Mononuclear cell (primary cell): ENCODE data around the gene PWWP2B. TPM values are rescaled to one million over a fixed set of nuclear protein-coding genes. Genes with fewer than 3 reads are reported as not detected.
"Not testable (repeated sequence)": the region's sequence is repeated elsewhere in the genome, so short reads cannot be mapped to it uniquely, and the experiment has no call there.

ENCODE experiments used
- H3K27me3 ChIP-seq: 2 replicates; pipeline ENCODE4 v1.6.0; 2011; ENCODE audit warnings: low read length, control low read depth; ENCODE audit not compliant: insufficient read depth
- H3K4me1 ChIP-seq: 2 replicates; pipeline ENCODE4 v1.5.1; 2011; ENCODE audit warnings: mild to moderate bottlenecking, low read length, control low read depth; ENCODE audit not compliant: insufficient read depth
- H3K4me3 ChIP-seq: 2 replicates; pipeline ENCODE4 v1.5.1; 2011; ENCODE audit warnings: mild to moderate bottlenecking, low read length, moderate library complexity
- H3K9me3 ChIP-seq: 2 replicates; pipeline ENCODE4 v1.5.1; 2011; ENCODE audit warnings: low read depth, mild to moderate bottlenecking, control low read depth, low read length
- total RNA-seq: library from RNA; depleted of rRNA; stranded (reverse); fragments of >200 nt; gene quantifications from one replicate; pipeline ENCODE4 v1.2.3, GENCODE V29; 2012

Gene PWWP2B
- total RNA-seq, 1 donor: 17.9 TPM

GRCh38 chr10:132383101-132383500 is 13.9 kb upstream of the PWWP2B start:
- H3K9me3 ChIP-seq: no peaks in the 10 kb centered on the region
- no peaks in the 10 kb centered on the region for H3K27me3 ChIP-seq
- H3K4me3 ChIP-seq: no peak overlapping the region
- peaks cover 34% of the 10 kb centered on the region for H3K4me1 ChIP-seq

DNA sequence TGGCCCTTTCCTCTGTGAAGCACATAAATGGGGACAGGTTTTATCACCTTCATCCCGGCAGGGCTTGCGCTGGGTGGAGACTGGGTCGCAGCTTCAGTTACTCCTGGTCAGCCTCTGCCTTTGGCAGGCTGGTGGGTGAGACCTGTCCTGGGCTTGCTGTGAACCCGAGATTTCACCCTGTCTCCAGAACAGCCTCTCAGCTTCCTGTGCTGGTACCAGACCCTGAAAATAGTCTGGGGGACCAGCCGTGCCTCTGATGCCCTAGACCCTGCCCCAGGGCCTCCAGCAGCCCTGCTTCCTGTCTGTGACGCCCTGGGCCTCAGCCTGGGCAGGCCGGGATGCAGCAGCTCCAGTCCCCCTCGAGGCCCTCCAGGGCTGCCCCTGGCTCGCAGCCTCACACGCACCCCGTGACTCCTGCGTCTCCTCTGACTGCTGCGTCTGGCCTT is 13.2 kb upstream of the PWWP2B start:
- Histone ChIP-seq H3K27me3 (no peaks in the 10 kb centered on the region), H3K4me3 (no peak overlapping the region), H3K9me3 (no peaks in the 10 kb centered on the region), H3K4me1 (peaks cover 34% of the 10 kb centered on the region)

DNA sequence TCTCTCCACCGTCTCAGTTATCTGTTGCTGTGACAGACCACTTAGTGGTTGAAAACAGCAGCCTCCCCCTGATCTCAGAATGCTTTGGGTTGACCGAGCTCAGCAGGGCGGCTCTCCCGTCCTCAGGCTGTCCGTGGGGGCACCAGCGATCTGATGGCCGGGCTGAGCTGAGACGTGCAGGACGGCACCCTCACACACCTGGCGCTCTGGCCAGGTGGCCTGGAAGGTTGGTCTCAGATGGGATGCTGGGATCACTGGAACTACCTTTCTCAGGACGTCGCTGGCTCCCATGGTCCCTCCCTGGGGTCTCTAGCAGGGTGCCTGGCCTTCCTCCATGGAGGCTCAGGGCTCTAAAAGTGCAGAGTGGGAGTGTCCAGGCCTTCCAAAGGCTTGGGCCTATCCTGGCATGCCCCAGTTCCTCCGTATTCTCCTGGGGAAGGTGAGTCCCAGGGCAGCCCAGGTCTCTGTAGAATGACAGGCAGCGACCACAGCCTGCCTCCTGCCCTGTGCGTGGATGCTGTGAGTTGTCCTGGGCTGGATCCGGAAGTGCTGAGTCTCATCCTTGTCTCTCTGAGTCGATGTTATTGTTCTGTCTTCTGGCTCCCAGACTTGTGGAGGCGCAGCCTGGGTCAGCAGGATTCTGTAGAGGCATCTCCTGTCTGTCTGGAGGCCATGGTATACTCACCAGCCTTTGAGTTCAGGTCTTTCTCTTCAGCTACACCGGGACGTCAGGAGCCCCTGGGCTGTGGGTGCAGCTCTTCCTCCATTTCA is 12.2 kb upstream of the PWWP2B start:
- Histone ChIP-seq H3K27me3 (no peaks in the 10 kb centered on the region), H3K4me1 (peaks cover 39% of the 10 kb centered on the region), H3K4me3 (no peak overlapping the region), H3K9me3 (no peaks in the 10 kb centered on the region)

DNA sequence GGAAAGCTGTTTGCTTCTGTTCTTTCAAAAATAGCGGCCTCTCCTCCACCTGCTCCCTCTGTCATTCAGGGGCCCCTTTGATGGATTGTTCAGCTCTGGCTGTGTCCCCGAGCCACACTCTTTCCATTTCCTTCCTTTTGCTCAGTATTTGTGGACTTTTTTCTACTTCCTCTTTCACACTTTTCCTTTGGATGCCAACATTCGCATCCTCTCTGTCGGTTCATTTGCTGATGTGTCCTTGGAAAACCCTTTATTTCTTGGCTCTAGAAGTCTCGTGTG is 11.7 kb upstream of the PWWP2B start:
- H3K9me3 ChIP-seq: no peaks in the 10 kb centered on the region
- H3K27me3 ChIP-seq: no peaks in the 10 kb centered on the region
- peaks cover 39% of the 10 kb centered on the region for H3K4me1 ChIP-seq
- no peak overlapping the region for H3K4me3 ChIP-seq

DNA sequence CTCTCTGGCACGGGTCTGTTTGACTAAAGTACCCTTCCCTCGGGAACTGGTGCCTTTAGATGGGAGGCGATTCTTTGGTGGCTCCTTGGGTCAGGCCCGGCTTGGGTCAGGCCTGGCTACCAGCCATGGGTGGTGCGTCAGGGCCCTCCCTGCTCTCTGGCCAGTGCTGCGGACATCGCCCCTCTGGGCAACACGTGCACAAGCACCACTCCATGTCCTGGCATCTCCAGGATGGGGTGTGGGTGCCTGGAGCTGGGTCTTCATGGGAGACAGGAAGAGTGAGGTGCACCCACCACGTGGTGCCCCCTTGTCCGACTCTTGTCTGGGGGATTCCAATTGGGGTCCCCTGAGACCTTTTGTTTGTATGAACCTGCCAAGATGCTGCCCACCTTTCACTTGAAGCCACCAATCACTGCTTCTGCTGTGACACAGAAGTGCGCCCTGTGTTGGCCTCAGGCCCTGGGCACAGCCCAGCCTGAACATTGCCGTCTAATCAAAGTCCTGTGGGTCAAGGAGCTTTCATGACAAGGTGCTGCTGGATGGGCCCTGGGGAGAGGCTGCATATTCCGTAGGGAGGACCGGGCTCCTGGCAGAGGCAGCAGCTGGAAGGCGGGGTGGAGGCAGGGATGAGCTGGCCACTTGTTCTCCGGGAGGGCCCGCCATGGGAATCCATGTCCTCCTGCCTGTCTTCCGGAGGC is 11.1 kb upstream of the PWWP2B start:
- Histone ChIP-seq H3K9me3 (no peaks in the 10 kb centered on the region), H3K4me3 (no peak overlapping the region), H3K27me3 (no peaks in the 10 kb centered on the region), H3K4me1 (peaks cover 39% of the 10 kb centered on the region)

GRCh38 chr10:132386419-132386831 is 10.6 kb upstream of the PWWP2B start:
- Histone ChIP-seq H3K4me3 (no peak overlapping the region), H3K9me3 (no peaks in the 10 kb centered on the region), H3K27me3 (no peaks in the 10 kb centered on the region), H3K4me1 (peaks cover 34% of the 10 kb centered on the region)

GRCh38 chr10:132386896-132387295 is 10.1 kb upstream of the PWWP2B start:
- peaks cover 30% of the 10 kb centered on the region for H3K4me1 ChIP-seq
- H3K9me3 ChIP-seq, H3K4me3 ChIP-seq, H3K27me3 ChIP-seq: not testable (repeated sequence)

DNA sequence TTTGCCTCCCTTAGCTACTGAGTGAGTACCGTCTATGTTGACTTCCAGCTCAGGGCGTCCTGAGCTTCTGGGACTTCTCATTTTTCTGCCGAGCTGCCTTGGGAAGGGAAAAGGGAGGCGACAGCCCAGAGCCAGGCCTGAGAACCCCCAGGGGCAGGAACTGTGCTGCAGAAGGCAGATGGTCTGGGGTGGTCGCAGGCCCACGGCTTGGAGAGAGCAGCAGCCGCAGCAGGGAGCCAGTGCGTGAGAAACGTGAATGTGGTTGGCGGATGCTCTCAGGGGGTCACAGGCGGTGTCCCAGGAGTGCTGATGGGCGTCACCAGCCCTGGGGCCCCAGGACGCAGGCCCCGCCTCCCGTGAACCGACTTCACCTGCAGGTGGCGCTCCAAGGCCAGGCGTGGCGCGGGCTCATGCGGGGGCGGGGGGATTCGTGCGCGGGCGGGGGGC is 9.2 kb upstream of the PWWP2B start:
- no peaks in the 10 kb centered on the region for H3K27me3 ChIP-seq
- peaks cover 21% of the 10 kb centered on the region for H3K4me1 ChIP-seq
- no peak overlapping the region for H3K4me3 ChIP-seq
- no peaks in the 10 kb centered on the region for H3K9me3 ChIP-seq

- peaks cover 19% of the 10 kb centered on the region for H3K4me1 ChIP-seq
- H3K9me3 ChIP-seq: no peaks in the 10 kb centered on the region
- H3K4me3 ChIP-seq: no peak overlapping the region
- H3K27me3 ChIP-seq: no peaks in the 10 kb centered on the region
Measured at GRCh38 chr10:132388891-132389432, 8.0 kb upstream of the PWWP2B start.

DNA sequence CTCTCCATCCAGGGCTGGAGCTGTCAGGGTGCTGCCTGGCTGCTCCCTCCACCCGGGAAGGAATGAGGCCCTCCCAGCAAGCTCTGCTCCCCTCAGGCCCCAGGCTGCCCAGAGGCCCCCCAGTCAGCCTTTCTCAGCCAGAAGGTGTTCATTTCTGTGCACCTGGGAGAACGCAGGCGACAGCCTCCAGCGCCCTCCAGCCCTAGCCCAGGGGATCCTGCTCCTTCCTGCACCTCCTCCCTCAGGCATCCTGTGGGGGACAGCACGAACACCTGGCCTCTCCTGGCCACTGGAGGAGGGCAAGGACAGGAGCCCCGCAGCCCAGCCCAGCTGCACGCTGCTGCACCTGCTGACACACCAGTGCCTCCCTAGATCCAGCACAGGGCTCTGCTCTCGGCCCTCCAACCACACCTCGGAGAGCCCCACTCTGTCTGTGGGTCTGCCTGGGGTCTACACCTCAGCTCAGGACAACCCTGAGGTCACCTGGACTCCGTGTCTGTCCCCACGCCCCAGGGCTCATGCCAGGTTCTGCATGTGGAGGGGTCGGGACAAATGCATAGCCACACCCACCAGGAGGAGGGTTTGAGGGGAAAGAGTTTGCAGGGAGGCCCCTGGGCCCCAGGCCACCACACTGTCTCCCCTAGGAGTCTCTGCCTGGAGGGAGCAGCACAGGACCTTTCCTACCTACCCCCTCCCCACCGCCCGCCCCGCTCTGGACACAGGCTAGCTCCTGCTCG is 7.4 kb upstream of the PWWP2B start:
- H3K27me3 ChIP-seq: no peaks in the 10 kb centered on the region
- no peak overlapping the region for H3K4me3 ChIP-seq
- peaks cover 25% of the 10 kb centered on the region for H3K4me1 ChIP-seq
- no peaks in the 10 kb centered on the region for H3K9me3 ChIP-seq

DNA sequence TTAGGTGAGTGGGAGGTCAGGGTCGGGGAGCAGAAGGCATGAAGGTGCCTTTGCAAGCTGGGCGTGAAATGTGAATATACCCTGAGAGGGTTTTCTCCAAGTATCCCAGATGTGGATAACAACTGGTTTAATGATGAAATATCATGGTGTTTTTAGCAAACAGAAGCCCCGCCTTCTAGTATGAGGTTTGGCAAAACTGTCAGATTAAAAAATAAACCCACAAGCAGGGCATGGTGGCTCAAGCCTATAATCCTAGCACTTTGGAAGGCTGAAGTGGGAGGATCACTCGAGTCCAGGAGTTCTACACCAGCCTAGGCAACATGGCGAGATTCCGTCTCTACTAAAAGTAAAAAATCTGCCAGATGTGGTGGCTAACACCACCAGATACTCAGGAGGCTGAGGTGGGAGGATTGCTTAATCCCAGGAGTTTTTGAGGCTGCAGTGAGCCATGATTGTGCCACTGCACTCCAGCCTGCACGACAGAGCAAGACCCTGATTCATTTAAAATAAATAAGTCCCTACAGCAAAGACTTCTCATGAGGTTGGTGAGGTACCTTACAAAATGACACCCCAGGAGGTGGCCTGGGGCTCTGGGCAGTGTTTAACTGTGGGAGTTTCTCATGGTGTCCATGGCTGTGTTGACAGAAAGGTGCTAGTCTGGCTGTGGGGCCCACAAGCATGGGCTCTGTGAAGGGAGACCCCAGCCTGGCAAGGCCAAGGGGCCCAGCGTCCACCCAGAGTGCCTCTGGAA is 6.7 kb upstream of the PWWP2B start:
- Histone ChIP-seq H3K4me1 (peaks cover 32% of the 10 kb centered on the region), H3K4me3 (no peak overlapping the region), H3K27me3 (no peaks in the 10 kb centered on the region), H3K9me3 (no peaks in the 10 kb centered on the region)

DNA sequence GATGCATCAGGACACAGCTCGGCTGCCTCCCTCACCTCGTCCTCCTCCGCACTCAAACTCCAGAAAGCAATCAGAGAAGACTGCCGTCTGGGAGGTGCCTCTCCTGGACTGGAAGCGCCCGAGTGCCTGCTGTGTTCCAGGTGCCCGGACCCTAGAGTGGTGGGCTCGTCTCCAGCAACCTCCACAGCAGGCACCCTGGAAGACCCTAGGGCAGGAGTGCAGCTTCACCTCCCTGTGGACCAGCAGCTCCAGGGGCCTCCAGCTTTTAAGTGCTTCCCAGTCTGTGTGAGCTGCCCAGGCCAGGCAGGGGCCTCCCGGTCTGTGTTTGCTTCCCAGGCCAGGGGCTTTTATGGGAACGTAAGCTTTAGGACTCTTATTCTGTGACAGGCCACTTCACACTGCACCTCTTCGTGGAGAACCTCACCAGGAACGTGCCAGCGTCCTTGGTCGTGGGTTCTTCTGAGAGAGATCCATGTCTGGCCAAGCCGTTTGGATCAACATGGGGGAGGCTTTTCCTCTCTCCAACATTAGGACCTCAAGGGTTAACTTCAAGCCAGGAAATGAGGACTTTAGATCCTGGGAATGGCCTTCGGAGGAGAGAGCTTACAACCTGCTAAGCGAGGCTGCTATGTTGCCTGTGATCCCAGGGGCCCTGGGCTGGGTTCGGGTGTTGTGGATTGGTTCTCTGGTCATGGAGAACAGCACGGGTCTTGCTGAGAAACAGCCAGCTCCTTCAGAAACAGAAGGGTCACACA is 5.9 kb upstream of the PWWP2B start:
- Histone ChIP-seq H3K9me3 (no peaks in the 10 kb centered on the region), H3K27me3 (no peaks in the 10 kb centered on the region), H3K4me1 (peaks cover 33% of the 10 kb centered on the region), H3K4me3 (no peak overlapping the region)

- Histone ChIP-seq H3K27me3 (no peaks in the 10 kb centered on the region), H3K4me1 (peaks cover 35% of the 10 kb centered on the region), H3K4me3 (no peak overlapping the region), H3K9me3 (no peaks in the 10 kb centered on the region)
Measured at GRCh38 chr10:132391676-132392020, 5.4 kb upstream of the PWWP2B start.

- peaks cover 33% of the 10 kb centered on the region for H3K4me1 ChIP-seq
- no peak overlapping the region for H3K4me3 ChIP-seq
- H3K9me3 ChIP-seq: no peaks in the 10 kb centered on the region
- no peaks in the 10 kb centered on the region for H3K27me3 ChIP-seq
Measured at GRCh38 chr10:132392184-132392800, 4.7 kb upstream of the PWWP2B start.
